Activated CD8-positive, alpha-beta memory T cell treated with anti-CD3 and anti-CD28 coated beads for 1 hour (primary cell): ENCODE measurements around the gene ATP6AP1.

Experiments used
- DNase-seq, 2 donors: peaks; one replicate each; pipeline ENCODE4 v3.0.0-alpha.2; 2020; ENCODE audit warnings: low read depth in 1 of 2; ENCODE audit errors: extremely low read depth in 1 of 2

The ATP6AP1 gene

GRCh38 chrX:154468217-154468616 lies 39.7 kb downstream of the ATP6AP1 start:
- no peak for DNase-seq

GRCh38 chrX:154469114-154469513 lies 40.6 kb downstream of the ATP6AP1 start:
- DNase-seq, result no peak

GRCh38 chrX:154469880-154470279 lies 41.4 kb downstream of the ATP6AP1 start:
- DNase-seq, result no peak

GRCh38 chrX:154470434-154470833 lies 42.0 kb downstream of the ATP6AP1 start:
- no peak for DNase-seq

GRCh38 chrX:154470914-154471568 lies 42.6 kb downstream of the ATP6AP1 start:
- DNase-seq, result no peak

- DNase-seq, result no peak
Measured at GRCh38 chrX:154471839-154472684, 43.6 kb downstream of the ATP6AP1 start.

- DNase-seq, result no peak
Measured at GRCh38 chrX:154472685-154473632, 44.5 kb downstream of the ATP6AP1 start.

GRCh38 chrX:154473683-154474082 lies 45.2 kb downstream of the ATP6AP1 start:
- DNase-seq, result no peak

GRCh38 chrX:154476821-154477220 lies 48.3 kb downstream of the ATP6AP1 start:
- no peak for DNase-seq

GRCh38 chrX:154477891-154478477 lies 49.5 kb downstream of the ATP6AP1 start:
- no peak for DNase-seq

GRCh38 chrX:154478728-154479622 lies 50.5 kb downstream of the ATP6AP1 start, which contains the start of gene LAGE3:
LAGE3 (minus strand) TSS chrX:154479281; CDS start chrX:154478915, 366 bp downstream.
- DNase-seq, result peak; percentile 83 to 90

- no peak for DNase-seq
Measured at GRCh38 chrX:154481195-154481594, 52.7 kb downstream of the ATP6AP1 start.

- DNase-seq, result no peak
Measured at GRCh38 chrX:154481911-154482601, 53.6 kb downstream of the ATP6AP1 start.

- DNase-seq, result no peak
Measured at GRCh38 chrX:154482786-154483185, 54.3 kb downstream of the ATP6AP1 start.

GRCh38 chrX:154483325-154483724 lies 54.8 kb downstream of the ATP6AP1 start:
- DNase-seq, result no peak

- no peak for DNase-seq
Measured at GRCh38 chrX:154484255-154485149, 56.0 kb downstream of the ATP6AP1 start.

GRCh38 chrX:154485150-154486051 lies 56.9 kb downstream of the ATP6AP1 start:
- no peak for DNase-seq
